NCI-H2081 treated with DMSO at 0.1 percent for 48 hours (cell line): ENCODE measurements around the gene ABCB9.

Experiments used
- DNase-seq: peaks from one replicate; lab custom pipeline; 2025; lab: John Stamatoyannopoulos, UW

The ABCB9 gene

DNA sequence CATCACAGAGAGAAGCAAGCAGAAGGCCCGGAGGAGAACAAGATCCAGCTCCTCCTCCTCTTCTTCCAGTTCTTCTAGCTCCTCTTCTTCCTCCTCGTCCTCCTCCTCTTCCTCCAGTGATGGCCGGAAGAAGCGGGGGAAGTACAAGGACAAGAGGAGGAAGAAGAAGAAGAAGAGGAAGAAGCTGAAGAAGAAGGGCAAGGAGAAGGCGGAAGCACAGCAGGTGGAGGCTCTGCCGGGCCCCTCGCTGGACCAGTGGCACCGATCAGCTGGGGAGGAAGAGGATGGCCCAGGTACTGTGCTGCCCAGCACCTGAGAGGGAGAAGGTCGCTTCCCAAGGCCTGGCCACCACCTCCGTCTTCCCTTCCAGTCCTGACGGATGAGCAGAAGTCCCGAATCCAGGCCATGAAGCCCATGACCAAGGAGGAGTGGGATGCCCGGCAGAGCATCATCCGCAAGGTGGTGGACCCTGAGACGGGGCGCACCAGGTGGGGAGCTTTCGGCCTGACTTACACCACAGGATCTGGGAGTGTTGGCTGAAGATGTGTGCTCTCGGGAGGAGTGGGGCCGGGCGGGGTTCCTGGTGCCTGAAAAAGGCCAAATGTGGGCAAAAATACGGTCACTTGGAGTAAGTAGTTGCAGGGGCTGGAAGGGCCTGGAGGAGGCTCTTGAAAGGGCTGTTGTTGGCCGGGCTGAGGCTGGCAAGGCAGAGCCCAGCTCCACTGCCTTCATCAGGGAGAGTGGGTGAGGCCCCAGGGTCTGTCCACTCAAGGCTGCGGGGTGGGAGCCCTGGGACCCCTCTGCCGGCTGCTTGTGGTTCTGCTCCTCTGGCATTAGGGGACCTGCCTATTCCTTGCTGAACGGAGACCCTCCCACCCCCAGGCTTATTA, 15.6 kb upstream of the ABCB9 start:
- DNase-seq, result no peak

DNA sequence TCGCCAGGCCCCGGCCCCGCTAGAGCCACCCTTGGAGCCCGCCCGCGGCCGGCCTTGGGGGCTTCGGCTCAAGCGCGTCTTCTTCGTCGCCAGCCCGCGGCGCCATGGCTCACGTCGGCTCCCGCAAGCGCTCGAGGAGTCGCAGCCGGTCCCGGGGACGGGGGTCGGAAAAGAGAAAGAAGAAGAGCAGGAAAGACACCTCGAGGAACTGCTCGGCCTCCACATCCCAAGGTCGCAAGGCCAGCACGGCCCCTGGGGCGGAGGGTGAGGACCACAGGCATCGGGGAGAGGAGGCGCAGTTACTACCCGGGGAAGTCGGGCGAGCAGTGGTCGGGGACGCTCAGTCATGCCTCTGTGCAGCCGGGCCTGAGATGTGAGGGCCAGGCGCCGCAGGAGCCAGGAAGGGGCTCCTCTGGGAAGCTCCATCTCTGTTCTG, 14.8 kb upstream of the ABCB9 start:
- no peak for DNase-seq

DNA sequence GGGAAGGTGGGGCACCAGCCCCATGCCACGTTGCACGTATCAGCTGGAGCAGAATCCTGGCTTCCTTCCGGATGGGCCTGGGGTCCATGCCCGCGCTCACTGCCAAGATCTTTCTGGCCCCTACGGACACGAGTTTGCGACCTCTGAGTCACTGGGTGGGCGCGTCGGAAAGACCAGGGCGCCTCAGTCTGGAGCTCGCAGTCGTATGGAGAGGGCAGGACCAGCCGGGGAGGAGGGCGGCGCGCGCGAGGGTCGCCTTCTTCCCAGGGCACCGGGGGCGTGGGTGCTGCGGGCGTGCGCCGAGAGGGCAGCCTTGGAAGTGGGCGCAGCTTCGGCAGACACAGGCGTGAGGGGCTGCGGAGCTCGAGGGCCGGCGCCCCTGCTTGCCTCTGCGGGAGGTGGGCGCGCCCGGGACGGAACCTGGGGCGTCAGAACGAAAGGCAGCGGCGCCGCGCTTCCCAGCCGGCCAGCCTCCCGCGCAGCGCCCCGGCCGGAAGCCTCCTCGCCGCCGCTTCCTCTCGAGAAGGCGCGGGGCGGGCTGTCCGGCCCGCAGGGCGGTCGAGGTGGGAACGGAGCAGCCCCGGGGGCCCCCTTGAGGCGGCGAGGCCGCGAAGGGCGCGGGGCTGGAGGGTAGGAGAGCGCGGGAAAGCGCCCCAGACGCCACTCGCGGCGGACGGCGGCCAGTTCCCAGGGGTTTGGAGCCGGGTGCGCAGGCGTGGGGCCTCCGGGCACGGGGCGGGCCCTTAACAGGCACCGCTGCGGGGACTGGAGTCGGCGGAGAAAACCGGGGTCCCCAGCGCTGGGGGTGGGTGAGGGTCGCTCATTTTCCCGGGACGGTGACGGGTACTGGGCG, 14.1 kb upstream of the ABCB9 start, which contains the start of gene ARL6IP4:
TSS of gene ARL6IP4 (plus strand) at position 499 of the 853 bp plus-strand sequence. CDS start 459 bp downstream, outside the sequence.
- DNase-seq, result no peak

DNA sequence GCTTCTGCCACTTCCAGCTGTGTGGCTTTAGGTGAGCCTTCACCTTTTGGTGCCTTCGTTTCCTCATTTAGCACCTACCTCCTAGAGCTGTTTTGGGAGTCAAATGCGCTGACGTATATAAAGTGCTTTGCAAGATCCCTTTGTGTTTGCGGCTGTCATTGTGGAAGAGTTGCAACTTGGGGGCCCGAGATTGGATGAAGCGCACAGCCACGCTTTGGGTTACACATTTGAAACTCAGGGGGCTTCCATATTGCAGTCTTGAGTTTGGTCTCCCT, 13.6 kb upstream of the ABCB9 start:
- no peak for DNase-seq

DNA sequence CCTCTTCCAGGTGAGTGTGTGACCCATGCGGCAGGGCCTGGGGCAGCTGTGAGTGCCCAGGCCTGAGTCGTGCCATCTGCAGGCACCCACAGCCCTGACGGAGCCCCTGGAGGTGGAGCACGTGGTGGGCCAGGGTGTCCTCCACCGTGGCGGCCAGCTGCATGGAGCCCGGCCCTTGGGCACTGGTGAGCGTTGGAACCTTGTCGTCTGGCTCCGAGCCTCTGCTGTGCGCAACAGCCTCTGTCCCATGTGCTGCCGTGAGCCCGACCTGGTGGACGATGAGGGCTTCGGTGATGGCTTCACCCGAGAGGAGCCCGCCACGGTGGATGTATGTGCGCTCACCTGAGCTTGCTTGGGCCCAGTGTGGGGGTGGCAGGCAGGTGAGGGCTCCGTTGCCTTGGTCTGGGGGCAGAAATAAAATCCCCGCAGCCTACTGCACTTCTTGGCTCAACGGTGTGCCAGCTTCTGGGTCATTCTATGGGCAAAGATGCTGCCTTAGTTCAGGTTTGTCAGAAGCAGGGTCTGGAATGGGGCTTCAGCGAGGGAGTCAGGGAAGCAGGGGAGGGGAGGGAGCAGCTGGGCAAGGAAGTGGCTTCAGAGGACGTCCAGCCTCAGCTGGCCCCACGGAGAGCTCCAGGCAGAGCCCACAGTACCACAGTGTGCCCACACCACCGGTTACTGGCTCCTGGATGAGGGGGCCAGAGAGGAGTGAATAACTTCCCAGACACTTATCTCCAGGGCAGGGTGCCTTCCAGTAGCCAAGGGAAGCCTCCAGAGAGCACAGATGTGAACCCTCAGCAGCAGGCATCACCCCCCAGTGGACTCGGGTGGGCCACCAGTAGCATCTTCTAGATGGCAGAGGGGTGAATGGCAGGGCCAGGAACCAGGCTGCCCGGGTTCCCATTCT, 13.0 kb upstream of the ABCB9 start:
- DNase-seq, result no peak

DNA sequence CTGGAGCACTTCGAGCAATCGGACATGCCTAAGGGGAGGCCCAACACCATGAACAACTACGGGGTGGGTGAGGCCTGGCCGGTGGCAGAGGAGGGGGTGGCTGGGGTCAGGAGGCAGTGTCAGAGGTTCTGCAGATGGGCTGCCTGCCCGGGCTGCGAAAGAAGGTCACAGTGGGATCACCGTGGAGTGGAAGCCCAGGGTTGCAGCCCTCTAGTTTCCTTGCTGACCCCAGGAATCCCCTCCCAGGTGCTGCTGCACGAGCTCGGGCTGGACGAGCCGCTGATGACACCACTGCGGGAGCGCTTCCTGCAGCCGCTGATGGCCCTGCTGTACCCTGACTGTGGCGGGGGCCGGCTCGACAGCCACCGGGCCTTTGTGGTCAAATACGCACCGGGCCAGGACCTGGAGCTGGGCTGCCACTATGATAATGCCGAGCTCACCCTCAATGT, 12.3 kb upstream of the ABCB9 start:
- no peak for DNase-seq

DNA sequence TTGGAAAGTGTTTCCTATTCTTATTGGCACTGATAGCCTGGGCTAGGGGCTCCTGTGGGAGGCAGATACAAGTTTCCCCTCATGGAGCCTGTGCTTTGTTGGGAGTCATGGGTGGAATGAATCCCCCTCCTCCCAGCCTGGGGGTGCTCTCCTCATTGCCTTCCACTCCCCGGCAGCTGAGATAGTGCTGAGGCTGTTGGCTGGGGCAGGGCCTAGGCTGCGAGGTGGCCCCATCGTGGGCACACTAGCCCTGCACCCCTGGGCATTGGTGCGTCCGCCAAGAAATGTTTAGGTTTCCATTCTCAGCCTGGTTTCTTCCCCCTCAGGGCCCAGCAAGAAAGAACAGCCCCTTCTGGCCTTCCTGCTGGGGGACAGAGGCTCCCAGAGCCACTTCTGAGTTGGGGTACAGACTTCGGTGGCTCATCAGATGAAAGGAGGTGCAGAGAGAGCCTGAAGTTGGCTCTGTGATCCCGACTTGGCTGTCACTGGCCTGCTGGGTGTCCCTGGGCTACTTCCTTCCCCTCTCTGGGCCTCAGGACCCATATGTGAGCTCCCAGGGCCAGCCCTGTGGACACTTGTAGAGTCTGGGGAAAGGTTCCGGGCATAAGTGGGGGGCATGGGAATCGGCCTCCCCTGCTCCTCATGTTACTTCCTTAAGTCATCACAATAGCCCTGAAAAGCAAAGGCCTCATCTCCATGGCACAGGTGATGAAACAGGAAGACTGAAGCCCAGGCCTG, 11.6 kb upstream of the ABCB9 start:
- DNase-seq, result no peak

DNA sequence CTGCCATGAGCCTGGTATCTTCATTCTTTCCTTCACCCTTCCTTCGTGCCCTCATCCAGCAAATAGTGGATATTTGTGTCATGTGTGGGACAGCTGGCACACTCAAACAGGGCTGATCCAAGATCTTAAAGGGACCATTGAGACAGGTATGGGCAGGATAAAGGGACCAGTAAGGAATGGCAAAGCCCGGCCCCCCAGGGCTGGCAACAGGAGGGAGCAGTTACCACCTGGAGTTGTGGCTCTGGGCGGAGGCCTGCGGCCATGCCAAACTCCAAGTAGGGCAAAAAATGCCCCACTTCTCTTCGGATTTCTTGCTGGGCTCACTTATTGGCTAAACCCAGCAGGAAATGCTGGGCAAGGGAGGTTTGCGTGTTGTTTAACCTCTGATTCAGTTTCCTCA, 10.9 kb upstream of the ABCB9 start:
- no peak for DNase-seq

DNA sequence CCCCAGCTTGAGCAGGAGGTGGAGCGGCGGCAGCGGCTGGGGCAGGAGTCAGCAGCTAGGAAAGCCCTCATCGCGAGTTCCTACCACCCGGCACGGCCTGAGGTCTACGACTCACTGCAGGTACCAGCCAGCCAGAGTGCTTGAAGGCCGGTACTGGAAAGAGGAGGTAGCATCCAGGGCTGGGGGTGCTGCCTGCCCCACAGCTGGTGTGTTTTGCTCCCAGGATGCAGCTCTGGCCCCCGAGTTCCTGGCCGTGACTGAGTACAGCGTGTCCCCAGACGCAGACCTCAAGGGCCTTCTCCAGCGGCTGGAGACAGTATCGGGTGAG, 10.3 kb upstream of the ABCB9 start:
- DNase-seq, result no peak

DNA sequence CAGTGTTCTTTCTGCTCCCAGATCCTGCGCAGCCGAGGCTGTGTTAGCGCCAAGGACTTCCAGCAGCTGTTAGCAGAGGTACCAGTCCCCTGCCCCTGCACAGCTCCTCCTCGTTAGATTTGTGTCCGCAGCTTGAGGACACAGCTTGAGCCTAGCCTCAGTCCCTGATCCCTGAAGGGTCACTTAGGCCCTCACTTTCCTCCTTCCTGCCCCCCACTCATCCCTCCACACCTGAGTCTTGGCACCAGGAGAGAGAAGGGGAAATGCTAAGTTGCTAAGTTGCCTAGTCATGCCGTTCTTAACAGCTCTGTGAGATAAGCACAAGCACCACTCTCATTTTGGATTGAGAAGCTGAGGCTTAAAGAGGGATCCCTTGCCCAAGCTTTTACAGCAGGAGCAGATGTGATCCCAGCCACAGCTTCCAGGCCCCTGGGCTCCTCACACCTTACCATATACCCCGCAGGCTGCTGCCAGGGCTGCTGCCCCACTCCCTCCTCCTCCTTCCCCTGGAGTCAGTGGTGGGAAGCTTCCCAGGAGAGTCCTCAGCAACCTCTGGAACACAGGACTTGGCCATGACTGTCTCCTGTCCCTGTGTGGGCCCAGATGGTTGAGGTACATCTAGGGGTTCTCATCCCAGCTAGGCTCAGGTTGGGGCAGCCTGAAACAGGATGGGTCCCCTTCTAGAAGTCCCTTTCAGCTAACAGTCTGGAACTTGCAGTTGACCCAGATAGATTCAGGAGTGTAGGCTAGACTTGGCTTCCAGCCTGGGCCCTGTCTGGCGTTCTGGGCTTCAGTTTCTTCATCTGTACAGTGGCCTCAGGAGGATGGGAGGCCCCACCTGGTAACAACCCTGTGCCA, 9.8 kb upstream of the ABCB9 start:
- DNase-seq, result no peak

DNA sequence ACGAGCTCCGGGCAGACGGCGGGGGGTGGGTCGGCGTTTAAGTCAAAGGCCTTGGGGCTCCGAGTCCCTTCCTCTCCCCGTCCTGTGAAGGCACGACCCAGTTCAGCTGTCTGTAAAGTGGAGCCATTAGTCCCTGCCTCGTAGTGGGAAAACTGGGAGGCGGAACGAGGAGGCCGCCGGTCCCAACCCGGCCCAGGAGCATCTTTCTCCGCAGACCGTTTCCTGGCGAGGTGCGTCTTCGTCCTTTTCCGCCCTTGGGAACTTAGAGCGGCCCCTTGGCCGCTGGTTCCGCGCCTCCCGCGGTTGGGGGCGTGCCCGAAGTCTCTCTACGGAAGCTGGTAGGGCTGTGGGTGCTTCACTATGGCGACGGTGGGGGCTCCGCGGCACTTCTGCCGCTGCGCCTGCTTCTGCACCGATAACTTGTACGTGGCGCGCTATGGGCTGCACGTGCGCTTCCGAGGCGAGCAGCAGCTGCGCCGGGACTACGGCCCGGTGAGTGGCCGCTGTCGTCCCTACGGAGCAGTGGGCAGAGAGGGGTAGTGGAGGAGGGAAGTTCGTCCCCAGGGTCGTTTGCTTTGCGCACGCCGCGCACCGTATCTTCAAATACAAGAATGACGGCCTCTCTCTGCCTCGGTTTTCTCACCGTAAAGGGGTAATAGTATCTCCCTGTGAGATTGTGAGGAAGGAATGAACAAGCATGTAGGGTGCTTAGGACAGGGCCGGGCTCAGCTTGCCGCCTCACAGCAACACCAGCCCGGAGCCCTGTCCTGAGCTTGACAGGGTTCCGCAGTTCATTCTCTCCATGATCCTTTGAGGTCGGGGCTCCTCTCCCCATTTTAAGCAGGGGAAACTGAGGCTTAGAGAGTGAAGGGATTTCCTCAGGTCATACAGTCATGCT, 8.9 kb upstream of the ABCB9 start, which contains the start of gene OGFOD2:
TSS of gene OGFOD2 (plus strand) at position 353 of the 898 bp plus-strand sequence. CDS start at position 361, 8 bp downstream.
- peak; percentile 64 for DNase-seq

DNA sequence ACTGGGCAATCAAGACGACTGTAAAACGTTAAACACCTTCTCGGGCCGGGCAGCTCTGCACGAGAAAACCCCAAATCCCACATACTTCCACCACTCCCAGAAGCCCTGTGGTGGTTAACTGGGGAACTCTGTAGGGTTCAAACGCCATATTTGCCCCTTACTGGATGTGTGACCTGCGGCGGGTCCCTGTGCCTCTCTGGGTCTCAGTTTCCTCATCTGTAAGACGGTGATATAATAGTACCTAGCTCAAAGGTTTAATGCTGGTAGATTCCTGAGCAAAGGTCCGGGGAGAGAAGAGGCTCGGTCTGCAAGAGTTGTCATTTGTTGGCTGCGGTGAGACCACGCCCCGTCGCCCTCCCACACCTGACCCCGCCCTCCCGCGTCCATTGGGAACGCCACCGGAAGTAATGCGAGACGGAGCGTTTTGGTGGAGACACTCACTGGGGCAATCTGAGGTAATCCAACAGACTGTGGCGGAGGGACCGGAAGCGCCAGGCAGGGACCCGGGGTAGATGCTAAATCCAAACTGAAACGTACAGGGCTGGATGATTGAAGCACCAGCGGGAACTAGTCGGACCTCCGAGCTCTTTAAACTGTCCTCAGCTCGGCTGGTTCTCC, 8.1 kb upstream of the ABCB9 start:
- DNase-seq, result peak; percentile 87

DNA sequence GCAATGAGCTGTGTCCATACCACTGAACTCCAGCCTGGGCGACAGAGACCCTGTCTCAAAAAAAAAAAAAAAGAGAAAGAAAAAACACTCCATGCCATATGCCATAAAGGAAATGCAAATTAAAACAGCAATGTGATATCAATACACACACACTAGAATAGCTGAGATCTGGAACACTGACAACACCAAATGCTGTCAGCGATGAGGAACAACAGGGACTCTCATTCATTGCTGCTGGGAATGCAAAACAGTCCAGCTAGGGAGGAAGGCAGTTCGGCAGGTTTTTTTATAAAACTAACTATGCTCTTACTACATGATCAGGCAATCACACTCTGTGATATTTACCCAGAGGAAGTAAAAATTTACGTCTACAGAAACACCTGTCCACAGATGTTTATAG, 3.4 kb upstream of the ABCB9 start:
- no peak for DNase-seq

DNA sequence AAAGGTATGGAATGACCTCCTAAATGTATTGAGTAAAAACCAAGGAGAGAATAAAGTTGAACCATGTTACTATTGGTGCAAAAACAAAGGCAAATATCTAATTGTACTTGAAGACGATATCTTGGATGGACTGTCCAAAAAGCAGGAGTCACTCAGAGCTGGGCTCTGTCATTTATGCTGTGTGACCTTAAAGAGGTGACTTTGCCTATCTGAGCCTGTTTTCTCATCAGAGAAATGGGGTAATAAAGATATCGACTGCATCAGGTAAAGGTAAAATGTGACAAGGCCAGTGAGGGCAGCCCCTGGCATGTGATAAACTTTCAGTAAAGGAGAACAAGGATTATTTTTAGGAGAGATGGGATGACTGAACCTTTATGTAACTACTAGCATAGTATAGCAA, 1.8 kb upstream of the ABCB9 start:
- no peak for DNase-seq

DNA sequence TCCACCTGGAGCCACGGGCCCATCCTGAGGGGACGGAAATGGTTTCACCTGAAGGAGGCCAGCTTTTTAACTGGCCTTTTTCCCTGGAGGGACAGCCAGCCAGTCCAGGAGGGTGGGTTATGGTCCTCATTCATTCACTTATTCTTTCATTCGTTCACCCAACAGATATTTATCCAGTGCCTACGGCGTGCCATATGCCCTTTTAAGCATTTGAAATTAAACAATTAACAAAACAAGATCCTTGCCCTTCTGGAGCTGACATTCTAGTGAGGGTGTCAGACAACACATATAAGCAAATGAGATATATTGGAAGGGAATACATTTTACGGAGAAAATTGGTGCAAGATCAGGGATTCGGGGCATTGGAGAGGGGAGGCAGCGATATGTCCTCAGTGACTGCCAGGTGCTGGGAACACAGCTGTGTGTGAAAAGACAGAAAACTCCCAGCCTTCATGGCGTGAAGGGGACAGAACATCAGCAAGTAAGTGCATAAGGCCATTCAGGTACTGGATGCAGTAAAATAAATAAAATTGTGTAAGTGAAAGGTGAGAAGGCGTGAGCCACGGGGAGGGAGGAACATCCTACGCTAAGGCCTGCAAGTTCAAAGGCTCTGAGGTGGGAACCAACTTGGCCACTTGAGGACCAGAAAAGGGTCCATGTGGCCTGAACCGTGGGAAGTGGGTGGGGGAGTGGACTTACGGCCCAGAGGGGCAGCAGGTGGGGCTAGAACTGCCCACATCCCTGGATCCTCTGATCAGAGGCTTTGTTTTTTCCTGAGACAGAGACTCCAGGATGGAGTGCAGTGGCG, 684 bp upstream of the ABCB9 start:
- DNase-seq, result no peak

DNA sequence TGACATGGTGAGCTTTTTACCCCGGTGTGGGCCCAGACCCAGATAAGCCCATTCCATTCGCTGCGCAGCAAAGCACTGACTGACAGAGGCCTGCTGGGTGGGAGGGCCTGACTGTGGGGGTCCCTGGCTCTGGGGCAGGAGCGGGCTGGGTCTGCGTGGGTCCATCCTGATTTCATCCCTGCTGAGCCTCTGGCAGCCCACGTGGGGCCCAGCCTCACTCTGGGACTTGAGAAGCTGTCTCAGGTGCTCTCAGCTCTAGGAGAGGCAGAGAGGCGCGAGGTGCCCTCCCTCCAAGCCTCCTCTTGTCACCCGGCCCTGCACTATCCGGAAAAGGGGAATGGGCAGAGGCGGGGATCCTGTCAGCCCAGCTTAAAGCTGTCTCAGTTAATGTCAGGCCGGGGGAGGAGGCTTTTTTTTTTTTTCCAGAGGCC, 927 bp downstream of the ABCB9 start:
- no peak for DNase-seq

DNA sequence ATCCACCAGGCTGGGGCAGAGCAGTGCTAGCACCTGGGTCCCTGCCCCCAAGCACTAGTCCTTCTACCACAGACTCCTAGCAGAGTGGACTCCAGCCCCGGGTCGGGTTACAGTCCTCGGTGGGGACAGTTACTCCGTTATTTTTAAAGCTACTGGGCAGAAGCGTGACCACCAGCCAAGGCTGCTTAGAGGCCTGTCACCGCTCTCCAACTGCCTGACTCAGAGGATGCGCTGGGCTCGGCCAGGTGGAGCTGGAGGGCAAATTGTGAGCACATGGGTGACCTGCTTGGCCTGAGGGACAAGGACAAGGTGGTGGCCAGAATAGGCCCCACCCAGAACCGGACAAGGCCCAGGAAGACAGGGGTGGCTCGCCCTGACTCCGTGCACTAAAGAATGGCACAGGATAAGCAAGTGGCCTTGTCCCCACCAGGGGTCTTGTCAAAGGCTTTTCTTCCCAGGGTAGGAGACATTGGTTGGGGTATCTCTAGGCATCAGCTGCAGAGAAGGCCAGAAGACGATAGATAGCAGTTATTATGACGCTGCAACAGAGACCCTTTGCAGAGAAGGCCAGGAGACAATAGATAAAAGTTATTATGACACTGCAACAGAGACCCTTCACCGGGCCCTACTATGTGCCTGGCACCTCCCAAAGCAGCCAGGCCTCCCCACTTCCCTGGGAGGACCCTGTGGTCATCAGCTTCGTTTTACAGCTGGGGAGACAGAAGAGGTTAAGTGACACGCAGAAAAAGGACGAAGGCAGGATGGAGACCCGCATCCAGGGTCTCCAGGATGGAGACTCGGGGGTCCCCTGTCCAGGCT, 1.6 kb downstream of the ABCB9 start:
- DNase-seq, result no peak
